HEK293 (cell line): ENCODE data around the gene DOCK8.
"Not testable (repeated sequence)": the region's sequence is repeated elsewhere in the genome, so short reads cannot be mapped to it uniquely, and the experiment has no call there.

Source experiments
- CTCF ChIA-PET: fragments of 350-600 bp; formaldehyde crosslinking; extraction: SDS; loops from one replicate; lab custom pipeline; 2021; ENCODE audit warnings: antibody characterized with exemption; lab: Yijun Ruan, JAX
- POLR2A ChIA-PET: fragments of 300-600 bp; formaldehyde crosslinking; extraction: SDS; loops from one replicate; lab custom pipeline; 2020; ENCODE audit warnings: antibody characterized with exemption, inconsistent platforms; lab: Yijun Ruan, JAX
- H3K27ac ChIP-seq: fragments of 200-500 bp; sonication (Bioruptor generic); 2 replicates; pipeline ENCODE4 v1.5.1; 2014; ENCODE audit warnings: low read depth, low read length, control low read depth, inconsistent platforms; ENCODE audit errors: extremely low read depth
- H3K36me3 ChIP-seq, 2 experiments: fragments of 200-500 bp in 1 of 2; sonication (Bioruptor generic) in 1 of 2; 1 replicate in 1 of 2; 2 replicates in 1 of 2; pipeline ENCODE4 v1.5.1; 2014 to 2017; ENCODE audit warnings: inconsistent platforms in 2 of 2, low read length in 2 of 2; ENCODE audit not compliant: control insufficient read depth in 2 of 2, insufficient read depth in 1 of 2
- H3K4me1 ChIP-seq: fragments of 200-500 bp; sonication (Bioruptor generic); 2 replicates; pipeline ENCODE4 v1.5.1; 2014; ENCODE audit warnings: mild to moderate bottlenecking, low read length, inconsistent platforms; ENCODE audit not compliant: control insufficient read depth, insufficient read depth
- H3K4me3 ChIP-seq: 2 replicates; pipeline ENCODE4 v1.5.1; 2011; ENCODE audit warnings: low read depth, mild to moderate bottlenecking, control low read depth, low read length, moderate library complexity
- H3K9me3 ChIP-seq: fragments of 200-500 bp; sonication (Bioruptor generic); 2 replicates; pipeline ENCODE4 v1.5.1; 2014; ENCODE audit warnings: low read depth, low read length, inconsistent platforms; ENCODE audit not compliant: control insufficient read depth, insufficient read depth
- EGR2 ChIP-seq: fragments of 450-650 bp; formaldehyde crosslinking; IDR thresholded peaks from 2 replicates; pipeline ENCODE4 v1.5.1; 2016; ENCODE audit warnings: low read depth, missing biosample characterization, missing genetic modification characterization
- KLF1 ChIP-seq: fragments of 450-650 bp; formaldehyde crosslinking; IDR thresholded peaks from 2 replicates; pipeline ENCODE4 v1.5.1; 2016; ENCODE audit warnings: missing biosample characterization, missing genetic modification characterization
- TCF7L2 ChIP-seq: IDR thresholded peaks from 2 replicates; pipeline ENCODE4 v1.6.1; 2011; ENCODE audit warnings: low read depth, mild to moderate bottlenecking, inconsistent platforms, low read length, moderate library complexity, borderline replicate concordance
- ZBTB21 ChIP-seq: fragments of 450-650 bp; formaldehyde crosslinking; IDR thresholded peaks from 2 replicates; pipeline ENCODE4 v1.5.1; 2017; ENCODE audit warnings: missing biosample characterization, missing genetic modification characterization
- ZEB2 ChIP-seq: fragments of 450-650 bp; formaldehyde crosslinking; IDR thresholded peaks from 2 replicates; pipeline ENCODE4 v1.5.1; 2016; ENCODE audit warnings: missing biosample characterization, missing genetic modification characterization
- ZNF157 ChIP-seq: fragments of 450-650 bp; formaldehyde crosslinking; IDR thresholded peaks from 2 replicates; pipeline ENCODE4 v1.5.1; 2016; ENCODE audit warnings: missing biosample characterization, missing genetic modification characterization
- ZNF202 ChIP-seq: fragments of 450-650 bp; formaldehyde crosslinking; IDR thresholded peaks from 2 replicates; pipeline ENCODE4 v1.5.1; 2016; ENCODE audit warnings: missing biosample characterization, missing genetic modification characterization, borderline replicate concordance
- ZNF335 ChIP-seq: fragments of 450-650 bp; formaldehyde crosslinking; conservative IDR thresholded peaks from 2 replicates; pipeline ENCODE4 v1.5.1; 2016; ENCODE audit warnings: missing biosample characterization, missing genetic modification characterization
- ZNF513 ChIP-seq: fragments of 450-650 bp; IDR thresholded peaks from 2 replicates; pipeline ENCODE4 v1.5.1; 2018; ENCODE audit warnings: missing biosample characterization, missing genetic modification characterization
- ZNF514 ChIP-seq: fragments of 450-650 bp; formaldehyde crosslinking; IDR thresholded peaks from 2 replicates; pipeline ENCODE4 v1.5.1; 2016; ENCODE audit warnings: missing biosample characterization, missing genetic modification characterization
- ZNF658 ChIP-seq: fragments of 450-650 bp; formaldehyde crosslinking; IDR thresholded peaks from 2 replicates; pipeline ENCODE4; 2016; ENCODE audit warnings: missing biosample characterization, missing genetic modification characterization
- ZSCAN18 ChIP-seq: fragments of 450-650 bp; formaldehyde crosslinking; IDR thresholded peaks from 2 replicates; pipeline ENCODE4 v1.5.1; 2016; ENCODE audit warnings: missing biosample characterization, missing genetic modification characterization
- ZSCAN30 ChIP-seq: fragments of 450-650 bp; IDR thresholded peaks from 2 replicates; pipeline ENCODE4 v1.5.1; 2018; ENCODE audit warnings: missing biosample characterization, mild to moderate bottlenecking, missing genetic modification characterization, moderate library complexity
- ZXDB ChIP-seq: fragments of 450-650 bp; formaldehyde crosslinking; IDR thresholded peaks from 2 replicates; pipeline ENCODE4 v1.5.1; 2016; ENCODE audit warnings: missing biosample characterization, missing genetic modification characterization
- TF ChIP-seq, protein P1 (sequence below): fragments of 450-650 bp; formaldehyde crosslinking; IDR thresholded peaks from 2 replicates; pipeline ENCODE4 v1.5.1; 2016; ENCODE audit warnings: missing biosample characterization, missing genetic modification characterization

Gene DOCK8

GRCh38 chr9:213901-214300 is 764 bp upstream of the DOCK8 start:
- H3K4me3 ChIP-seq, H3K4me1 ChIP-seq, H3K27ac ChIP-seq, H3K36me3 ChIP-seq, H3K9me3 ChIP-seq: not testable (repeated sequence)
- ChIA-PET CTCF (interaction anchor here (1.0 to 1.2 kb wide), 2 partner anchors 103 to 134 kb away, joined by 3 to 4 read pairs; no protein-coding TSS in a partner anchor), POLR2A (interaction anchor here (0.6 to 1.5 kb wide), 2 partner anchors 9 to 69 kb away, joined by 4 to 6 read pairs; no protein-coding TSS in a partner anchor)

DNA sequence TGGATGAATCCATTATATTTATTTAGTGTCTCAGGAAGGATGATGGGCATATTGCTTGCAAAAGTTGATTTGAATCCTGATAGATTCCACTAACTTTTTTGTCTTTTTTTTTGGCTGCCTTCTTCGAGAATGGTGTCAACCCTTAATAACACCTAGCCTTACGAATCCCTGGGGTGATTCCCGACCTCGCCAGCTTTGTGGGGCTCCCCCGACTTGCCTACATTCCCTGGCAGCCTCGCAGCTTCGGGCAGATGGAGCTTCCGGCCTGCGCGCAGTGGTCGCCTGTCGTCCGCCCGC is 366 bp upstream of the DOCK8 start:
- ChIA-PET POLR2A (interaction anchor here (0.6 to 1.5 kb wide), 2 partner anchors 9 to 68 kb away, joined by 4 to 6 read pairs; no protein-coding TSS in a partner anchor), CTCF (interaction anchor here (0.6 to 1.2 kb wide), 5 partner anchors 11 to 670 kb away, joined by 3 to 4 read pairs (median 3); no protein-coding TSS in a partner anchor)
- peak overlapping the region; percentile 62; the same call in 1 of the 2 replicates for H3K27ac ChIP-seq
- no peaks in the 10 kb centered on the region for H3K4me1 ChIP-seq
- H3K9me3 ChIP-seq, result no peaks in the 10 kb centered on the region
- TF ChIP-seq ZNF335 (tag by site-specific recombination) (0 out of 2 replicates have a peak, but pooled peaks have one; percentile 19), ZEB2 (tag by site-specific recombination) (0 out of 2 replicates have a peak, but pooled peaks have one; percentile 1), ZXDB (tag by site-specific recombination) (peak; percentile 74; the same call in 1 of the 2 replicates), ZNF514 (tag by site-specific recombination) (no peak)
- H3K36me3 ChIP-seq, result no peaks in the 10 kb centered on the region
- H3K4me3 ChIP-seq, result peak overlapping the region; percentile 62

DNA sequence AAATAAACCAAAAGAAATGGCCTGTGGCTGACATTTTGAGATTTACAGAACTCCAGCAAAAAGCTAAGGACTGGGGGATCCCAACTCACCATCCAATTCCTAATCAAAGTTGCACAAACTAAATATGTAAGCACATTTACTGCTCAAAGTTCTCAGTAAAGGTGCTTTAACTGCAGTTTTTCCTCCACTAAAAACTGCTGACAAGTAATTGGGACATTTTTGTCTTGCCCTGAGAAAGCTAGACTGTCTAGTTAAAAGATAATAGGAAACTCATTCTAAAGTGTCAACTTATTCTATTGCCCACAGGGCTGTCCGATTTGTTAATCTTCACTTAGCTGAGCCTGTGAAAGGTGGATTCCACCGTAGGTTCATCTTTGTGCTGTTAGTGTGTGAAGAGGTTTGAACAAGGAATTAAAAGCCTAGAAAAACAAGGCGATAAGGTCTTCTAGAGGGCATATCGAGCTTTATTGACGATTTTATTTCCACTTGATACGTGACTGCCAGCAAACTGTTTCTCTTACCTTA is 1.0 kb downstream of the DOCK8 start:
- Histone ChIP-seq H3K36me3 (no peaks in the 10 kb centered on the region), H3K4me3 (no peak overlapping the region), H3K9me3 (no peaks in the 10 kb centered on the region), H3K4me1 (no peaks in the 10 kb centered on the region), H3K27ac (no peak overlapping the region)
- CTCF ChIA-PET, result interaction anchor here (0.6 to 1.5 kb wide), 7 partner anchors 9 to 793 kb away, joined by 3 to 7 read pairs (median 4); no protein-coding TSS in a partner anchor
- no peak for TF ChIP-seq ZNF658 (tag by site-specific recombination)
- TF ChIP-seq ZSCAN30 (tag by site-specific recombination), result no peak
- TF ChIP-seq ZNF202 (tag by site-specific recombination), result no peak
- no peak for TF ChIP-seq ZNF513 (tag by site-specific recombination)
- TF ChIP-seq, protein P1, sequence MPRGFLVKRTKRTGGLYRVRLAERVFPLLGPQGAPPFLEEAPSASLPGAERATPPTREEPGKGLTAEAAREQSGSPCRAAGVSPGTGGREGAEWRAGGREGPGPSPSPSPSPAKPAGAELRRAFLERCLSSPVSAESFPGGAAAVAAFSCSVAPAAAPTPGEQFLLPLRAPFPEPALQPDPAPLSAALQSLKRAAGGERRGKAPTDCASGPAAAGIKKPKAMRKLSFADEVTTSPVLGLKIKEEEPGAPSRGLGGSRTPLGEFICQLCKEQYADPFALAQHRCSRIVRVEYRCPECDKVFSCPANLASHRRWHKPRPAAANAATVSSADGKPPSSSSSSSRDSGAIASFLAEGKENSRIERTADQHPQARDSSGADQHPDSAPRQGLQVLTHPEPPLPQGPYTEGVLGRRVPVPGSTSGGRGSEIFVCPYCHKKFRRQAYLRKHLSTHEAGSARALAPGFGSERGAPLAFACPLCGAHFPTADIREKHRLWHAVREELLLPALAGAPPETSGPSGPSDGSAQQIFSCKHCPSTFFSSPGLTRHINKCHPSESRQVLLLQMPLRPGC (tag by site-specific recombination), result no peak
- TF ChIP-seq EGR2 (tag by site-specific recombination), result no peak
- TF ChIP-seq ZNF157 (tag by site-specific recombination), result no peak
- TF ChIP-seq ZSCAN18 (tag by site-specific recombination), result no peak
- TF ChIP-seq TCF7L2, result no peak
- TF ChIP-seq KLF1 (tag by site-specific recombination), result no peak
- TF ChIP-seq ZBTB21 (tag by site-specific recombination), result no peak
- POLR2A ChIA-PET, result interaction anchor here (1.0 kb wide), 1 partner anchor 31 kb away, joined by 3 read pairs; no protein-coding TSS in a partner anchor
